Body of pancreas (tissue), 4 donors: Measurements from ENCODE around the gene RNF222.

Experiments used
- CTCF ChIP-seq, 7 experiments: fragments of 450-650 bp in 4 of 7; fragments of 200-600 bp in 3 of 7; sonication (generic) in 3 of 7; IDR thresholded peaks; one replicate each; pipeline ENCODE4 v1.5.1; 2016 to 2019; ENCODE audit warnings: antibody characterized with exemption in 7 of 7
- POLR2A ChIP-seq, 3 donors: fragments of 450-650 bp; IDR thresholded peaks; one replicate each; pipeline ENCODE4 v1.6.1; 2016; ENCODE audit warnings: antibody characterized with exemption in 3 of 3, mild to moderate bottlenecking in 2 of 3

GRCh38 chr17:8419305-8419704 is 21.7 kb upstream of the RNF222 start:
- TF ChIP-seq CTCF (IDR thresholded peaks at IDR 0.05): no peak
- TF ChIP-seq POLR2A (IDR thresholded peaks at IDR 0.05): no peak
